HEK293 (cell line): Measurements from ENCODE around the gene CABP1.

Experiments used
- CTCF ChIA-PET: fragments of 350-600 bp; formaldehyde crosslinking; extraction: SDS; loops from one replicate; lab custom pipeline; 2021; ENCODE audit warnings: antibody characterized with exemption; lab: Yijun Ruan, JAX
- POLR2A ChIA-PET: fragments of 300-600 bp; formaldehyde crosslinking; extraction: SDS; loops from one replicate; lab custom pipeline; 2020; ENCODE audit warnings: antibody characterized with exemption, inconsistent platforms; lab: Yijun Ruan, JAX
- H3K27ac ChIP-seq: fragments of 200-500 bp; sonication (Bioruptor generic); 2 replicates; pipeline ENCODE4 v1.5.1; 2014; ENCODE audit warnings: low read depth, low read length, control low read depth, inconsistent platforms; ENCODE audit errors: extremely low read depth
- H3K36me3 ChIP-seq, 2 experiments: fragments of 200-500 bp in 1 of 2; sonication (Bioruptor generic) in 1 of 2; 1 replicate in 1 of 2; 2 replicates in 1 of 2; pipeline ENCODE4 v1.5.1; 2014 to 2017; ENCODE audit warnings: inconsistent platforms in 2 of 2, low read length in 2 of 2; ENCODE audit not compliant: control insufficient read depth in 2 of 2, insufficient read depth in 1 of 2
- H3K4me1 ChIP-seq: fragments of 200-500 bp; sonication (Bioruptor generic); 2 replicates; pipeline ENCODE4 v1.5.1; 2014; ENCODE audit warnings: mild to moderate bottlenecking, low read length, inconsistent platforms; ENCODE audit not compliant: control insufficient read depth, insufficient read depth
- H3K4me3 ChIP-seq: 2 replicates; pipeline ENCODE4 v1.5.1; 2011; ENCODE audit warnings: low read depth, mild to moderate bottlenecking, control low read depth, low read length, moderate library complexity
- H3K9me3 ChIP-seq: fragments of 200-500 bp; sonication (Bioruptor generic); 2 replicates; pipeline ENCODE4 v1.5.1; 2014; ENCODE audit warnings: low read depth, low read length, inconsistent platforms; ENCODE audit not compliant: control insufficient read depth, insufficient read depth
- KLF8 ChIP-seq: fragments of 450-650 bp; formaldehyde crosslinking; IDR thresholded peaks from 2 replicates; pipeline ENCODE4 v1.5.1; 2016; ENCODE audit warnings: missing biosample characterization, missing genetic modification characterization
- KLF9 ChIP-seq: fragments of 450-650 bp; formaldehyde crosslinking; IDR thresholded peaks from 2 replicates; pipeline ENCODE4 v1.5.1; 2016; ENCODE audit warnings: missing biosample characterization, missing genetic modification characterization, low read depth
- SP2 ChIP-seq: fragments of 450-650 bp; formaldehyde crosslinking; IDR thresholded peaks from 2 replicates; pipeline ENCODE4 v1.5.1; 2016; ENCODE audit warnings: missing biosample characterization, missing genetic modification characterization
- ZBTB20 ChIP-seq: fragments of 450-650 bp; formaldehyde crosslinking; IDR thresholded peaks from 2 replicates; pipeline ENCODE4 v1.5.1; 2016; ENCODE audit warnings: missing biosample characterization, missing genetic modification characterization
- ZNF146 ChIP-seq: fragments of 450-650 bp; formaldehyde crosslinking; IDR thresholded peaks from 2 replicates; pipeline ENCODE4 v1.5.1; 2016; ENCODE audit warnings: missing biosample characterization, missing genetic modification characterization
- ZNF157 ChIP-seq: fragments of 450-650 bp; formaldehyde crosslinking; IDR thresholded peaks from 2 replicates; pipeline ENCODE4 v1.5.1; 2016; ENCODE audit warnings: missing biosample characterization, missing genetic modification characterization
- ZNF169 ChIP-seq: fragments of 450-650 bp; formaldehyde crosslinking; IDR thresholded peaks from 2 replicates; pipeline ENCODE4 v1.5.1; 2016; ENCODE audit warnings: missing biosample characterization, missing genetic modification characterization
- ZNF335 ChIP-seq: fragments of 450-650 bp; formaldehyde crosslinking; conservative IDR thresholded peaks from 2 replicates; pipeline ENCODE4 v1.5.1; 2016; ENCODE audit warnings: missing biosample characterization, missing genetic modification characterization
- ZNF350 ChIP-seq: fragments of 450-650 bp; formaldehyde crosslinking; IDR thresholded peaks from 2 replicates; pipeline ENCODE4 v1.5.0; 2017; ENCODE audit warnings: missing biosample characterization, mild to moderate bottlenecking, missing genetic modification characterization
- ZNF423 ChIP-seq: fragments of 450-650 bp; formaldehyde crosslinking; IDR thresholded peaks from 2 replicates; pipeline ENCODE4 v1.5.1; 2016; ENCODE audit warnings: missing biosample characterization, missing genetic modification characterization
- ZNF561 ChIP-seq: fragments of 450-650 bp; IDR thresholded peaks from 2 replicates; pipeline ENCODE4 v1.5.1; 2018; ENCODE audit warnings: missing biosample characterization, missing genetic modification characterization, borderline replicate concordance
- ZXDB ChIP-seq: fragments of 450-650 bp; formaldehyde crosslinking; IDR thresholded peaks from 2 replicates; pipeline ENCODE4 v1.5.1; 2016; ENCODE audit warnings: missing biosample characterization, missing genetic modification characterization
- TF ChIP-seq, protein P1 (sequence below): fragments of 450-650 bp; formaldehyde crosslinking; IDR thresholded peaks from 2 replicates; pipeline ENCODE4 v1.5.1; 2016; ENCODE audit warnings: missing biosample characterization, missing genetic modification characterization
- TF ChIP-seq, protein P2 (sequence below): fragments of 450-650 bp; formaldehyde crosslinking; IDR thresholded peaks from 2 replicates; pipeline ENCODE4 v1.5.0; 2017; ENCODE audit warnings: missing biosample characterization, missing genetic modification characterization, borderline replicate concordance
- TF ChIP-seq, protein P3 (sequence below): fragments of 450-650 bp; formaldehyde crosslinking; IDR thresholded peaks from 2 replicates; pipeline ENCODE4 v1.5.1; 2016; ENCODE audit warnings: missing biosample characterization, missing genetic modification characterization

Gene CABP1

DNA sequence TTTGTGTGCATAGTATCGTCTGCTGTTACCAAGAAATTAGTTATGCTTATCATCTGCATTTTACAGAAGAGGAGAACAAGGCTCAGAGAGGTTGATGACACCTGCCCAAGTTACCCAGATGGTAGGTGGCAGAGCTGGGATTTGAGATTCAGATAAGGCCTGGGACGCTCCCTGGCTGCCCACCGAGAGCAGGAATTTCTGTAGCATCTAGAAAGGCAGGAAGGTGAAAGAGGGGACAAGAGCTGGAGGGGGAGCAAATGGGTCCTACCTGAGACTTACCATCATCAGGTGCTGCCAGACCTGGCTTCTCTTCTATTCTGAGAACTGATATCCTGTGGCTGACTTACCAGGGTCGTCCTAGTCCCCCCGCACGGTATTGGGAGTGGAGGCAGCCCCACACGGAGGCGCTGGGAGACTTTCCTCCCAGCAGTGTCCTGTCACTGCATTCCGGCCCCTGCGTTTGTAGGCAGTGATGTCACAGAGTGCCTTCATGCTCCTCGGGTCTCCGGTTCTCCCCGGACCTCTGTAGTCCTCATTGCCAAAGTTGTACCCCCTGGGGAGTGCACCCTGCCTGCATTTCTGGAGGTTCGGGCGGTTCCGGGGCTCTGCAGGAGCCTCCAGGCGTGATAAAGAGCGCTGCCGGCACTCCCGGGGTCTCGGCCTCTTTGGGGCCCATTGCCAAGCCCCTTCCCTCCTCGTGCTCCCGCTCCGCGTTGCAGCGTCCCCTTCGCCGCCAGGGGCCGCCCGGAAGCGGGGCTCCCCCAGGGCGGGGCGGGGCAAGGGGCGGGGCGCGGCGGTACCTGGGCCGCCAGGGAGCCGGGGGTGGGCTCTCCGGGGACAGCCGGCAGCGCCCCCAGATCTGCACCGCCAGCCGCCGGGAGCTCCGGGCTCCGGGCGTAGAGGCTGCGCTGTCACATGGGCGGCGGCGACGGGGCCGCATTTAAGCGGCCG is at the start of gene CABP1 (continued):
- peak; percentile 85 for TF ChIP-seq ZBTB20
- TF ChIP-seq ZNF423 = peak; percentile 50; the same call in 1 of the 2 replicates
- peak; percentile 78 for TF ChIP-seq ZNF561 (tag by site-specific recombination)
- TF ChIP-seq SP2 = peak; percentile 41
- TF ChIP-seq ZXDB (tag by site-specific recombination) = peak; percentile 92
- TF ChIP-seq, all 188 proteins: peak for 40

DNA sequence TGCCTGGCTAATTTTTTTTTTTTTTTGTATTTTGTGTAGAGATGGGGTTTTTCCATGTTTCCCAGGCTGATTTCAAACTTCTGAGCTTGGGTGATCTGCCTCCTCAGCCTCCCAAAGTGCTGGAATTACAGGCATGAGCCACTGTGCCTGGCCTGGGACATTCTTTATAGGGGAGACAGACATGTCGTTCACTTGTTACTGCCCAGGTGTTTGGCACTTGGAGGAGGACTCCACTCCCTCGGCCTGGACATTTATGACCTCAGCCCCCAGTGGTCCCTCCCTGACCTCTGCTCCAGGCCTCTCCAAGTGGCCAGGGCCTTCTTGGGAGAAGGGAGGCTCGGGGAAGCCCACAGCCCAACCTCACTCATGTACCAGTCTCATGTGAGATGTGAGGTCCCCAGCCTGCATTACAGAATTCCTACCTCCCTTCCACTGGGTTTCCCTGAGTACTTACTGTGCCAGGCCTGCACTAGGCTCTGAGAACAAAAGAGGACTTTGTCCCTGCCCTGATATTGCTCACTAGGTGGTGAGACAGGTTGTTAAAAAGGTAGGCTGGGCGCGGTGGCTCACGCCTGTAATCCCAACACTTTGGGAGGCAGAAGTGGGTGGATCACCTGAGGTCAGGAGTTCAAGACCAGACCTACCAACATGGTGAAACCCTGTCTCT is 49.6 kb upstream of the CABP1 start:
- no peak overlapping the region for H3K27ac ChIP-seq
- no peak overlapping the region for H3K4me3 ChIP-seq
- H3K36me3 ChIP-seq = no peaks in the 10 kb centered on the region
- ChIA-PET CTCF (interaction anchor here (0.5 to 0.7 kb wide), 3 partner anchors 23 to 1122 kb away, joined by 3 read pairs; partner anchors contain the start of gene TMEM120B), POLR2A (no interaction called here)
- peak; percentile 56; the same call in 1 of the 2 replicates for TF ChIP-seq ZNF335 (tag by site-specific recombination)
- TF ChIP-seq, protein P1, sequence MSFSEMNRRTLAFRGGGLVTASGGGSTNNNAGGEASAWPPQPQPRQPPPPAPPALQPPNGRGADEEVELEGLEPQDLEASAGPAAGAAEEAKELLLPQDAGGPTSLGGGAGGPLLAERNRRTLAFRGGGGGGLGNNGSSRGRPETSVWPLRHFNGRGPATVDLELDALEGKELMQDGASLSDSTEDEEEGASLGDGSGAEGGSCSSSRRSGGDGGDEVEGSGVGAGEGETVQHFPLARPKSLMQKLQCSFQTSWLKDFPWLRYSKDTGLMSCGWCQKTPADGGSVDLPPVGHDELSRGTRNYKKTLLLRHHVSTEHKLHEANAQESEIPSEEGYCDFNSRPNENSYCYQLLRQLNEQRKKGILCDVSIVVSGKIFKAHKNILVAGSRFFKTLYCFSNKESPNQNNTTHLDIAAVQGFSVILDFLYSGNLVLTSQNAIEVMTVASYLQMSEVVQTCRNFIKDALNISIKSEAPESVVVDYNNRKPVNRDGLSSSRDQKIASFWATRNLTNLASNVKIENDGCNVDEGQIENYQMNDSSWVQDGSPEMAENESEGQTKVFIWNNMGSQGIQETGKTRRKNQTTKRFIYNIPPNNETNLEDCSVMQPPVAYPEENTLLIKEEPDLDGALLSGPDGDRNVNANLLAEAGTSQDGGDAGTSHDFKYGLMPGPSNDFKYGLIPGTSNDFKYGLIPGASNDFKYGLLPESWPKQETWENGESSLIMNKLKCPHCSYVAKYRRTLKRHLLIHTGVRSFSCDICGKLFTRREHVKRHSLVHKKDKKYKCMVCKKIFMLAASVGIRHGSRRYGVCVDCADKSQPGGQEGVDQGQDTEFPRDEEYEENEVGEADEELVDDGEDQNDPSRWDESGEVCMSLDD (tag by site-specific recombination) = no peak
- no peaks in the 10 kb centered on the region for H3K4me1 ChIP-seq
- no peaks in the 10 kb centered on the region for H3K9me3 ChIP-seq

- H3K4me1 ChIP-seq = no peaks in the 10 kb centered on the region
- ChIA-PET POLR2A (no interaction called here), CTCF (interaction anchor here (1.2 kb wide), 1 partner anchor 9 kb away, joined by 3 read pairs; no protein-coding TSS in a partner anchor)
- H3K4me3 ChIP-seq = no peak overlapping the region
- no peaks in the 10 kb centered on the region for H3K36me3 ChIP-seq
- no peak overlapping the region for H3K27ac ChIP-seq
- TF ChIP-seq, protein P2, sequence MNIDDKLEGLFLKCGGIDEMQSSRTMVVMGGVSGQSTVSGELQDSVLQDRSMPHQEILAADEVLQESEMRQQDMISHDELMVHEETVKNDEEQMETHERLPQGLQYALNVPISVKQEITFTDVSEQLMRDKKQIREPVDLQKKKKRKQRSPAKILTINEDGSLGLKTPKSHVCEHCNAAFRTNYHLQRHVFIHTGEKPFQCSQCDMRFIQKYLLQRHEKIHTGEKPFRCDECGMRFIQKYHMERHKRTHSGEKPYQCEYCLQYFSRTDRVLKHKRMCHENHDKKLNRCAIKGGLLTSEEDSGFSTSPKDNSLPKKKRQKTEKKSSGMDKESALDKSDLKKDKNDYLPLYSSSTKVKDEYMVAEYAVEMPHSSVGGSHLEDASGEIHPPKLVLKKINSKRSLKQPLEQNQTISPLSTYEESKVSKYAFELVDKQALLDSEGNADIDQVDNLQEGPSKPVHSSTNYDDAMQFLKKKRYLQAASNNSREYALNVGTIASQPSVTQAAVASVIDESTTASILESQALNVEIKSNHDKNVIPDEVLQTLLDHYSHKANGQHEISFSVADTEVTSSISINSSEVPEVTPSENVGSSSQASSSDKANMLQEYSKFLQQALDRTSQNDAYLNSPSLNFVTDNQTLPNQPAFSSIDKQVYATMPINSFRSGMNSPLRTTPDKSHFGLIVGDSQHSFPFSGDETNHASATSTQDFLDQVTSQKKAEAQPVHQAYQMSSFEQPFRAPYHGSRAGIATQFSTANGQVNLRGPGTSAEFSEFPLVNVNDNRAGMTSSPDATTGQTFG (tag by site-specific recombination) = no peak
- TF ChIP-seq ZNF146 (tag by site-specific recombination) = peak; percentile 97
- H3K9me3 ChIP-seq = no peaks in the 10 kb centered on the region
Measured at GRCh38 chr12:120592121-120593049, 48.0 kb upstream of the CABP1 start.

GRCh38 chr12:120596901-120597300 is 43.5 kb upstream of the CABP1 start:
- no peaks in the 10 kb centered on the region for H3K9me3 ChIP-seq
- no peak for TF ChIP-seq KLF9
- TF ChIP-seq ZNF350 (tag by site-specific recombination) = no peak
- TF ChIP-seq ZNF169 (tag by site-specific recombination) = no peak
- TF ChIP-seq KLF8 (tag by site-specific recombination) = no peak
- no peak for TF ChIP-seq ZNF157 (tag by site-specific recombination)
- TF ChIP-seq, protein P3, sequence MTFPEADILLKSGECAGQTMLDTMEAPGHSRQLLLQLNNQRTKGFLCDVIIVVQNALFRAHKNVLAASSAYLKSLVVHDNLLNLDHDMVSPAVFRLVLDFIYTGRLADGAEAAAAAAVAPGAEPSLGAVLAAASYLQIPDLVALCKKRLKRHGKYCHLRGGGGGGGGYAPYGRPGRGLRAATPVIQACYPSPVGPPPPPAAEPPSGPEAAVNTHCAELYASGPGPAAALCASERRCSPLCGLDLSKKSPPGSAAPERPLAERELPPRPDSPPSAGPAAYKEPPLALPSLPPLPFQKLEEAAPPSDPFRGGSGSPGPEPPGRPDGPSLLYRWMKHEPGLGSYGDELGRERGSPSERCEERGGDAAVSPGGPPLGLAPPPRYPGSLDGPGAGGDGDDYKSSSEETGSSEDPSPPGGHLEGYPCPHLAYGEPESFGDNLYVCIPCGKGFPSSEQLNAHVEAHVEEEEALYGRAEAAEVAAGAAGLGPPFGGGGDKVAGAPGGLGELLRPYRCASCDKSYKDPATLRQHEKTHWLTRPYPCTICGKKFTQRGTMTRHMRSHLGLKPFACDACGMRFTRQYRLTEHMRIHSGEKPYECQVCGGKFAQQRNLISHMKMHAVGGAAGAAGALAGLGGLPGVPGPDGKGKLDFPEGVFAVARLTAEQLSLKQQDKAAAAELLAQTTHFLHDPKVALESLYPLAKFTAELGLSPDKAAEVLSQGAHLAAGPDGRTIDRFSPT (tag by site-specific recombination) = no peak
- no peak overlapping the region for H3K27ac ChIP-seq
- H3K36me3 ChIP-seq = no peaks in the 10 kb centered on the region
- ChIA-PET POLR2A (interaction anchor here (0.5 to 2.2 kb wide), 2 partner anchors 16 to 84 kb away, joined by 3 to 6 read pairs; partner anchors contain the start of gene POP5), CTCF (interaction anchor here (0.6 kb wide), 1 partner anchor 162 kb away, joined by 3 read pairs; no protein-coding TSS in a partner anchor)
- H3K4me3 ChIP-seq = no peak overlapping the region
- H3K4me1 ChIP-seq = no peaks in the 10 kb centered on the region
